ENCODE measurements around the gene C1orf174. TPM values are rescaled to one million over a fixed set of nuclear protein-coding genes. Genes with fewer than 3 reads are reported as not detected.

C1orf174 gene
- total RNA-seq, 1 donor from 2014 or later, result 22.1 TPM

- no peaks in the 10 kb centered on the region for H3K27me3 Mint-ChIP-seq (ENCODE audit: unreplicated experiment)
- TF ChIP-seq CTCF (IDR thresholded peaks at IDR 0.05), result no peak
- H3K4me1 Mint-ChIP-seq (ENCODE audit: unreplicated experiment), result no peaks in the 10 kb centered on the region
- no peak for DNase-seq (ENCODE audit: extremely low spot score, unreplicated experiment)
- no peak overlapping the region for H3K27ac Mint-ChIP-seq (ENCODE audit: unreplicated experiment)
- H3K9me3 Mint-ChIP-seq (ENCODE audit: unreplicated experiment), result no peaks in the 10 kb centered on the region
- H3K36me3 Mint-ChIP-seq (ENCODE audit: unreplicated experiment), result no peaks in the 10 kb centered on the region
- no peak overlapping the region for H3K4me3 Mint-ChIP-seq (ENCODE audit: unreplicated experiment)
Measured at GRCh38 chr1:3925256-3925655, 25.2 kb upstream of the C1orf174 start.

GRCh38 chr1:3924825-3925220 is 24.8 kb upstream of the C1orf174 start:
- Mint-ChIP-seq H3K4me1 (ENCODE audit: unreplicated experiment) (no peaks in the 10 kb centered on the region), H3K27ac (ENCODE audit: unreplicated experiment) (no peak overlapping the region), H3K9me3 (ENCODE audit: unreplicated experiment) (no peaks in the 10 kb centered on the region), H3K27me3 (ENCODE audit: unreplicated experiment) (no peaks in the 10 kb centered on the region), H3K4me3 (ENCODE audit: unreplicated experiment) (no peak overlapping the region), H3K36me3 (ENCODE audit: unreplicated experiment) (no peaks in the 10 kb centered on the region)
- DNase-seq (ENCODE audit: extremely low spot score, unreplicated experiment), result no peak
- TF ChIP-seq CTCF (IDR thresholded peaks at IDR 0.05), result no peak

GRCh38 chr1:3924186-3924824 is 24.2 kb upstream of the C1orf174 start:
- Mint-ChIP-seq H3K4me3 (ENCODE audit: unreplicated experiment) (no peak overlapping the region), H3K27ac (ENCODE audit: unreplicated experiment) (no peak overlapping the region), H3K36me3 (ENCODE audit: unreplicated experiment) (no peaks in the 10 kb centered on the region), H3K4me1 (ENCODE audit: unreplicated experiment) (no peaks in the 10 kb centered on the region), H3K27me3 (ENCODE audit: unreplicated experiment) (no peaks in the 10 kb centered on the region), H3K9me3 (ENCODE audit: unreplicated experiment) (no peaks in the 10 kb centered on the region)
- no peak for DNase-seq (ENCODE audit: extremely low spot score, unreplicated experiment)
- TF ChIP-seq CTCF (IDR thresholded peaks at IDR 0.05), result no peak

- TF ChIP-seq CTCF (IDR thresholded peaks at IDR 0.05), result no peak
- no peak for DNase-seq (ENCODE audit: extremely low spot score, unreplicated experiment)
- H3K4me1 Mint-ChIP-seq (ENCODE audit: unreplicated experiment), result no peaks in the 10 kb centered on the region
- H3K36me3 Mint-ChIP-seq (ENCODE audit: unreplicated experiment), result no peaks in the 10 kb centered on the region
- H3K4me3 Mint-ChIP-seq (ENCODE audit: unreplicated experiment), result no peak overlapping the region
- no peaks in the 10 kb centered on the region for H3K9me3 Mint-ChIP-seq (ENCODE audit: unreplicated experiment)
- H3K27me3 Mint-ChIP-seq (ENCODE audit: unreplicated experiment), result no peaks in the 10 kb centered on the region
- H3K27ac Mint-ChIP-seq (ENCODE audit: unreplicated experiment), result no peak overlapping the region
Measured at GRCh38 chr1:3923378-3924185, 23.5 kb upstream of the C1orf174 start.

- H3K4me3 Mint-ChIP-seq (ENCODE audit: unreplicated experiment), result no peak overlapping the region
- TF ChIP-seq CTCF (IDR thresholded peaks at IDR 0.05), result no peak
- H3K27ac Mint-ChIP-seq (ENCODE audit: unreplicated experiment), result no peak overlapping the region
- no peak for DNase-seq (ENCODE audit: extremely low spot score, unreplicated experiment)
- H3K9me3 Mint-ChIP-seq (ENCODE audit: unreplicated experiment), result no peaks in the 10 kb centered on the region
- H3K27me3 Mint-ChIP-seq (ENCODE audit: unreplicated experiment), result no peaks in the 10 kb centered on the region
- no peaks in the 10 kb centered on the region for H3K36me3 Mint-ChIP-seq (ENCODE audit: unreplicated experiment)
- H3K4me1 Mint-ChIP-seq (ENCODE audit: unreplicated experiment), result no peaks in the 10 kb centered on the region
Measured at GRCh38 chr1:3922851-3923250, 22.8 kb upstream of the C1orf174 start.
